ENCODE data around the gene NR2C2AP.

The NR2C2AP gene

GRCh38 chr19:19215792-19216191, 12.6 kb upstream of the NR2C2AP start:
- DNase-seq (ENCODE audit: low read depth in 2 of 2, low spot score in 1 of 2) = no peak

GRCh38 chr19:19214892-19215291, 11.7 kb upstream of the NR2C2AP start:
- DNase-seq (ENCODE audit: low read depth in 2 of 2, low spot score in 1 of 2) = no peak

GRCh38 chr19:19214159-19214490, 10.9 kb upstream of the NR2C2AP start:
- DNase-seq (ENCODE audit: low read depth in 2 of 2, low spot score in 1 of 2) = no peak

GRCh38 chr19:19213426-19214158, 10.4 kb upstream of the NR2C2AP start:
- no peak for DNase-seq (ENCODE audit: low read depth in 2 of 2, low spot score in 1 of 2)

GRCh38 chr19:19212916-19213315, 9.7 kb upstream of the NR2C2AP start:
- no peak for DNase-seq (ENCODE audit: low read depth in 2 of 2, low spot score in 1 of 2)

- no peak for DNase-seq (ENCODE audit: low read depth in 2 of 2, low spot score in 1 of 2)
These were observed 8.5 kb upstream of the NR2C2AP start, which contains the start of gene NCAN for GRCh38 chr19:19211499-19212420. NCAN (plus strand) TSS chr19:19211958; CDS start chr19:19216954, 4,996 bp downstream.

- no peak for DNase-seq (ENCODE audit: low read depth in 2 of 2, low spot score in 1 of 2)
These were observed 6.2 kb upstream of the NR2C2AP start for GRCh38 chr19:19209372-19209771.

GRCh38 chr19:19207637-19208572, 4.7 kb upstream of the NR2C2AP start:
- DNase-seq (ENCODE audit: low read depth in 2 of 2, low spot score in 1 of 2) = no peak

GRCh38 chr19:19206938-19207337, 3.7 kb upstream of the NR2C2AP start:
- DNase-seq (ENCODE audit: low read depth in 2 of 2, low spot score in 1 of 2) = no peak

- DNase-seq (ENCODE audit: low read depth in 2 of 2, low spot score in 1 of 2) = no peak
These were observed 2.5 kb upstream of the NR2C2AP start for GRCh38 chr19:19205416-19206410.

- no peak for DNase-seq (ENCODE audit: low read depth in 2 of 2, low spot score in 1 of 2)
These were observed 967 bp upstream of the NR2C2AP start for GRCh38 chr19:19204181-19204580.

GRCh38 chr19:19202707-19203011, 555 bp downstream of the NR2C2AP start:
- no peak for DNase-seq (ENCODE audit: low read depth in 2 of 2, low spot score in 1 of 2)

- no peak for DNase-seq (ENCODE audit: low read depth in 2 of 2, low spot score in 1 of 2)
These were observed 1.2 kb downstream of the NR2C2AP start for GRCh38 chr19:19201697-19202630.

- DNase-seq (ENCODE audit: low read depth in 2 of 2, low spot score in 1 of 2) = no peak
These were observed 9.3 kb downstream of the NR2C2AP start for GRCh38 chr19:19193926-19194325.

GRCh38 chr19:19192910-19193423, 10.2 kb downstream of the NR2C2AP start:
- DNase-seq (ENCODE audit: low read depth in 2 of 2, low spot score in 1 of 2) = no peak

GRCh38 chr19:19192078-19192882, 10.9 kb downstream of the NR2C2AP start, which contains the start of the genes BORCS8 and RFXANK:
BORCS8 (minus strand) TSS chr19:19192152; CDS start chr19:19192117, 35 bp downstream.
RFXANK (plus strand) TSS chr19:19192258; CDS start chr19:19193947, 1,689 bp downstream.
- peak; percentile 97 for DNase-seq (ENCODE audit: low read depth in 2 of 2, low spot score in 1 of 2)

- DNase-seq (ENCODE audit: low read depth in 2 of 2, low spot score in 1 of 2) = no peak
These were observed 11.5 kb downstream of the NR2C2AP start for GRCh38 chr19:19191768-19192077.

- no peak for DNase-seq (ENCODE audit: low read depth in 2 of 2, low spot score in 1 of 2)
These were observed 16.5 kb downstream of the NR2C2AP start for GRCh38 chr19:19186742-19187141.

Measured in stimulated activated CD8-positive, alpha-beta memory T cell treated with anti-CD3 and anti-CD28 coated beads, Interleukin-4, amount 100 ng/mL, for 4 hours (primary cell).